Measurements from ENCODE around the gene CDKAL1.
"Not testable (repeated sequence)": the region's sequence is repeated elsewhere in the genome, so short reads cannot be mapped to it uniquely, and the experiment has no call there.

DNA sequence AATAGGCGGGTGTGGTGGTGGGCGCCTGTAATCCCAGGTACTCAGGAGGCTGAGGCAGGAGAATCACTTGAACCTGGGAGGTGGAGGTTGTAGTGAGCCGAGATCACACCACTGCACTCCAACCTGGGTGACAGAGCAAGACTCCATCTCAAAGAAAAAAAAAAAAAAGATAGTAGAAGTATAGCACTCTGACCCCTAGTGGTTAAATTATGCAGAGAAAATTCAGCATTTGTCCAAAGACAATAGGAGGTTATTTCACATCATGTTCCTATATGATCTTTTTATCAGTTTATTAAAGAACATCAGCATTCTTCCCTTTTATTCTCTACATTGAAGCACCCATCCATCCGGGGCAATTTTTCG is 5.2 kb upstream of the CDKAL1 start:
- TF ChIP-seq YY1 (IDR thresholded peaks at IDR 0.05; ENCODE audit: insufficient read depth, insufficient read length); ZNF274 (IDR thresholded peaks at IDR 0.05; ENCODE audit: low read depth, low read length); SUZ12 (IDR thresholded peaks at IDR 0.05; ENCODE audit: extremely low read depth, insufficient read depth, insufficient read length): not testable (repeated sequence)
